ENCODE measurements around the gene C3orf20. TPM values are rescaled to one million over a fixed set of nuclear protein-coding genes. Genes with fewer than 3 reads are reported as not detected.

Gene C3orf20
- under 1 TPM in 2 of 4 donors, not detected in 2; 0.07 to 0.73 TPM for total RNA-seq

DNA sequence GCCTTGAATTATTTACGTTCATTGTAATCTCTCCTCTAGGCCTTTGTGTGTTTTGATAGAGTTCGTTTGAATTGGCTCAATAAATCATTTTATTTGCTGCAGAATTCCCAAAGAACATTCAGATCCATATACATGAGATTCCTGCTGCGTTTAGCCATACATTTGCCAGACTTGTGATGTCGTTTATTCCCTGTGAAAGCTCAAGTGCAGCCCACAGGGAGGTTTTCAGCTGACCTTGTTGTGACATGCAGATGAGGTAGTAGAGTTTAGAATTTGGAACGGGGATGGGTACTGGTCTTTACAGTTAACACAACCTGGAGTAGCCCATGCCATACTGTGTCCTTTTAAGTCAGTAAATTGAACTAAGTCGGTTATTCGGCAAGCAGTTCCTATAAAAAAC lies at the start of gene C3orf20:
C3orf20 (plus strand) TSS at position 301 of the 400 bp plus-strand sequence. CDS start 7,573 bp downstream, outside the sequence.
- Histone ChIP-seq H3K27ac (no peak within 1 kb of the TSS), H3K4me3 (no peak within 1 kb of the TSS), H3K27me3 (no peaks in the 10 kb centered on the region), H3K36me3 (no peaks in the 10 kb centered on the region), H3K9me3 (no peaks in the 10 kb centered on the region), H3K4me1 (no peaks in the 10 kb centered on the region)
- no peak for TF ChIP-seq POLR2A (IDR thresholded peaks at IDR 0.05)
- TF ChIP-seq CTCF (IDR thresholded peaks at IDR 0.05): no peak
- DNase-seq: no peak
- intact Hi-C loops (cut with DNase I; ENCODE audit: low total_unique reads): no loop called here

DNA sequence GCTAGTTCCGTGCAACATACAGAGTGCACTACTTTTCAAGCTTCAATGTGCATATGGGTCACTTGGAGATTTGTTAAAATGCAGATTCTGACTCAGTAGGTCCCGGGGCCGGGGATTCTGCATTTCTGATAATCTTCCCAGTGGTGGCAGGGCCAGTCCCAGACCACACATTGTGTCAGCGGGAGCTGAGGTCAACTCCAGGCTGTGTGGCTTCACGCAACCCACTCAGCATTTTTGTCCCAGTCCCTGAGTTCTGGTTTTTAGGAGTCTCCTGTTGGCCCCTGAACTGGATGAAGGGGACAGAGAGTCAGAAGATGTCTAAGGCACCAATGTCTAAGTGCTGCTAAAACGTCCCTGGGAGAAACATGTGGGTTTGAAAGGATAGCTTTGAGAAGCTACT lies 49.5 kb upstream of the C3orf20 start:
- TF ChIP-seq POLR2A (IDR thresholded peaks at IDR 0.05) (no peak), CTCF (IDR thresholded peaks at IDR 0.05) (no peak)
- intact Hi-C loops (cut with DNase I; ENCODE audit: low total_unique reads): no loop called here
- no peaks in the 10 kb centered on the region for H3K9me3 ChIP-seq

DNA sequence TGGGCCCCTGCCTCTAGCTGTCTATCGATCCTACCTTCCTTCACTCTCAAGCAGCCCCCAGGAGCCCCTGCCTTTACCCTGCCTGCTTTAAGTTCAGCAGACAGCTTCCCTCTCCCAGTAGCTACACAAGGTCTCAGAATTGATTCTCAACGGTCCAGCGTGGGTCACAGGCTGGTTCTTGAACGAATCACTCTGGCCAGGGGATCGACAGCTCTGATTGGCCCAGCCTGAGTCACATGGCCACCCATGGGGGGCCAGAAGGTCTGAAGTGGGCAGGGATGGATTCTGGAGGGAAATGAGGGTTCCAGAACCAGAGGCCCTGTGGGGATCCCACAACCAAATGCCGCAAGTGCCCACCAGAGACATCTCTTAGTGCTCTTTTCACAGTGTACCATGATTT lies 47.1 kb upstream of the C3orf20 start:
- intact Hi-C loops (cut with DNase I; ENCODE audit: low total_unique reads): no loop called here
- H3K4me1 ChIP-seq: no peaks in the 10 kb centered on the region
- no peaks in the 10 kb centered on the region for H3K36me3 ChIP-seq
- H3K9me3 ChIP-seq: no peaks in the 10 kb centered on the region
- TF ChIP-seq CTCF (IDR thresholded peaks at IDR 0.05): no peak
- peak overlapping the region in 1 of 2 donors; percentile 62 for H3K27ac ChIP-seq
- H3K27me3 ChIP-seq: no peaks in the 10 kb centered on the region
- H3K4me3 ChIP-seq: no peak overlapping the region
- DNase-seq: no peak

More for the DNA sequence above, 49.5 kb upstream of the C3orf20 start:
- no peaks in the 10 kb centered on the region for H3K36me3 ChIP-seq
- no peaks in the 10 kb centered on the region for H3K27me3 ChIP-seq
- DNase-seq: no peak
- no peak overlapping the region for H3K27ac ChIP-seq
- no peak overlapping the region for H3K4me3 ChIP-seq
- no peaks in the 10 kb centered on the region for H3K4me1 ChIP-seq

DNA sequence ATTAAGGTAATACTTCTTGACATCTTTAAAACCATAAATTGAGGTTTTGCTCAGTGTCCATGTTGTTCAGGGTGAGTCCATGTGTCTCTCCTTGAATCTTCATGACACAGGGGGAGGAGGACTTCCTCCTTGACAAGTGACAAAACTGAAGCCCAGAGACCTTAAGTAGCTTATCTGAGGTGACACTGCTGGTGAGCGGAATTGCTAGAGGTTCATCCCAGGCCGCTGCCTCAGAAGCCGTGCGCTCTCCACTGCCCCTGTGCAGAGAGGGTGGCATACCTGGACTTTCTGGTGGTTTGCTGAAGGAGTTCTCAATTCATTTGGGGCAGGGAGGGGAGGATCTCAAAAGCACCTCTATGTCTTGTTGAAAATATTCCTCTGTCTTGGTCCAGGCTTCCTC lies 46.5 kb upstream of the C3orf20 start:
- H3K4me1 ChIP-seq: no peaks in the 10 kb centered on the region
- H3K27ac ChIP-seq: no peak overlapping the region
- no peak for TF ChIP-seq CTCF (IDR thresholded peaks at IDR 0.05)
- TF ChIP-seq POLR2A (IDR thresholded peaks at IDR 0.05): no peak
- no peaks in the 10 kb centered on the region for H3K9me3 ChIP-seq
- no peaks in the 10 kb centered on the region for H3K36me3 ChIP-seq
- H3K27me3 ChIP-seq: no peaks in the 10 kb centered on the region
- H3K4me3 ChIP-seq: no peak overlapping the region
- DNase-seq: no peak
- intact Hi-C loops (cut with DNase I; ENCODE audit: low total_unique reads): no loop called here

DNA sequence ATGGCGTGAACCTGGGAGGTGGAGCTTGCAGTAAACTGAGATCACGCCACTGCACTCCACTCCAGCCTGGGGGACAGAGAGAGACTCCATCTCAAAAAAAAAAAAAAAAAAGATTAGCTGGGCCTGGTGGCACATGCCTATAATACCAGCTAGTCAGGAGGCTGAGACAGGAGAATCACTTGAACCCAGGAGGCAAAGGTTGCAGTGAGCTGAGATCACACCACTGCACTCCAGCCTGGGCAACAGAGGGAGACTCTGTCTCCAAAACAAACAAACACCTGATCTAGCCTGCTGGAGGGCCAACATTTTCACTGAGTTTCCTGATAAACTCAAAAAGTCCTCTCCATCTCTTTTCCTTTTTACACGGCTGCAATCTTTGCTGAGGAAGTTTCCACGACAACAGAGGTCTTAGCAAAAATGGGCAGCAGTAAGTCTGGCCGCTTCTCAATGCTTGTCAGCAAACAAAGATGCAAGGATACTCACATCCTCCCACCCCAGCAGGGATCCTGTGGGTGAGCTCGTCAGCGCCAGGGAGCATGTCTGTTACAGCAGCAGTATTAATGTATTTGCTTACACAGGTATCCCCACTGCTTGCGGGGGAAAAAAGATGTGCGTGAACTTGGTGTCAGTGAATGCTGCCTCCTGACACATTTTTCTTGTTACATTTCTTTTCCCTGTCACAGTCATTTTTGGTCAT lies 44.4 kb upstream of the C3orf20 start:
- Histone ChIP-seq H3K4me3 (no peak overlapping the region), H3K36me3 (no peaks in the 10 kb centered on the region), H3K27me3 (no peaks in the 10 kb centered on the region), H3K27ac (no peak overlapping the region), H3K4me1 (no peaks in the 10 kb centered on the region), H3K9me3 (no peaks in the 10 kb centered on the region)
- intact Hi-C loops (cut with DNase I; ENCODE audit: low total_unique reads): no loop called here
- no peak for DNase-seq
- TF ChIP-seq POLR2A (IDR thresholded peaks at IDR 0.05) (no peak), CTCF (IDR thresholded peaks at IDR 0.05) (no peak)
